ENCODE results near the gene WDCP.
"Not testable (repeated sequence)": the region's sequence is repeated elsewhere in the genome, so short reads cannot be mapped to it uniquely, and the experiment has no call there.

Gene WDCP, protein sequence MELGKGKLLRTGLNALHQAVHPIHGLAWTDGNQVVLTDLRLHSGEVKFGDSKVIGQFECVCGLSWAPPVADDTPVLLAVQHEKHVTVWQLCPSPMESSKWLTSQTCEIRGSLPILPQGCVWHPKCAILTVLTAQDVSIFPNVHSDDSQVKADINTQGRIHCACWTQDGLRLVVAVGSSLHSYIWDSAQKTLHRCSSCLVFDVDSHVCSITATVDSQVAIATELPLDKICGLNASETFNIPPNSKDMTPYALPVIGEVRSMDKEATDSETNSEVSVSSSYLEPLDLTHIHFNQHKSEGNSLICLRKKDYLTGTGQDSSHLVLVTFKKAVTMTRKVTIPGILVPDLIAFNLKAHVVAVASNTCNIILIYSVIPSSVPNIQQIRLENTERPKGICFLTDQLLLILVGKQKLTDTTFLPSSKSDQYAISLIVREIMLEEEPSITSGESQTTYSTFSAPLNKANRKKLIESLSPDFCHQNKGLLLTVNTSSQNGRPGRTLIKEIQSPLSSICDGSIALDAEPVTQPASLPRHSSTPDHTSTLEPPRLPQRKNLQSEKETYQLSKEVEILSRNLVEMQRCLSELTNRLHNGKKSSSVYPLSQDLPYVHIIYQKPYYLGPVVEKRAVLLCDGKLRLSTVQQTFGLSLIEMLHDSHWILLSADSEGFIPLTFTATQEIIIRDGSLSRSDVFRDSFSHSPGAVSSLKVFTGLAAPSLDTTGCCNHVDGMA

GRCh38 chr2:24046930-24047702 is at the start of gene WDCP:
WDCP (minus strand) TSS chr2:24047391; CDS start chr2:24039494, 7,897 bp downstream.
- DNase-seq (ENCODE audit: low spot score): peak; percentile 92

GRCh38 chr2:24095171-24095677 is 48.0 kb upstream of the WDCP start:
- not testable (repeated sequence) for DNase-seq (ENCODE audit: low spot score)

DNA sequence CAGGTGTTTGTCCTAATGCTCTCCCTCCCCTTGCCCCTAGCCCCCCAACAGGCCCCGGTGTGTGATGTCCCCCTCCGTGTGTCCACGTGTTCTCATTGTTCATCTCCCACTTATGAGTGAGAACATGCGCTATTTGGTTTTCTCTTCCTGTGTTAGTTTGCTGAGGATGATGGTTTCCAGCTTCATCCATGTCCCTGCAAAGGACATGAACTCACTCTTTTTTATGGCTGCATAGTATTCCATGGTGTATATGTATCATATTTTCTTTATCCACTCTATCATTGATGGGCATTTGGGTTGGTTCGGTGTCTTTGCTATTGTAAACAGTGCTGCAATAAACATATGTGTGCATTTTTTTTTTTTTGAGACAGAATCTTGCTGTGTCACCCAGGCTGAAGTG is 46.1 kb upstream of the WDCP start:
- DNase-seq (ENCODE audit: low spot score): not testable (repeated sequence)

- DNase-seq (ENCODE audit: low spot score): no peak
Observed at GRCh38 chr2:24088821-24089359, 41.7 kb upstream of the WDCP start.

GRCh38 chr2:24087032-24087431 is 39.8 kb upstream of the WDCP start:
- no peak for DNase-seq (ENCODE audit: low spot score)

GRCh38 chr2:24086241-24086640 is 39.0 kb upstream of the WDCP start:
- no peak for DNase-seq (ENCODE audit: low spot score)

GRCh38 chr2:24085200-24085489 is 38.0 kb upstream of the WDCP start:
- DNase-seq (ENCODE audit: low spot score): no peak

DNA sequence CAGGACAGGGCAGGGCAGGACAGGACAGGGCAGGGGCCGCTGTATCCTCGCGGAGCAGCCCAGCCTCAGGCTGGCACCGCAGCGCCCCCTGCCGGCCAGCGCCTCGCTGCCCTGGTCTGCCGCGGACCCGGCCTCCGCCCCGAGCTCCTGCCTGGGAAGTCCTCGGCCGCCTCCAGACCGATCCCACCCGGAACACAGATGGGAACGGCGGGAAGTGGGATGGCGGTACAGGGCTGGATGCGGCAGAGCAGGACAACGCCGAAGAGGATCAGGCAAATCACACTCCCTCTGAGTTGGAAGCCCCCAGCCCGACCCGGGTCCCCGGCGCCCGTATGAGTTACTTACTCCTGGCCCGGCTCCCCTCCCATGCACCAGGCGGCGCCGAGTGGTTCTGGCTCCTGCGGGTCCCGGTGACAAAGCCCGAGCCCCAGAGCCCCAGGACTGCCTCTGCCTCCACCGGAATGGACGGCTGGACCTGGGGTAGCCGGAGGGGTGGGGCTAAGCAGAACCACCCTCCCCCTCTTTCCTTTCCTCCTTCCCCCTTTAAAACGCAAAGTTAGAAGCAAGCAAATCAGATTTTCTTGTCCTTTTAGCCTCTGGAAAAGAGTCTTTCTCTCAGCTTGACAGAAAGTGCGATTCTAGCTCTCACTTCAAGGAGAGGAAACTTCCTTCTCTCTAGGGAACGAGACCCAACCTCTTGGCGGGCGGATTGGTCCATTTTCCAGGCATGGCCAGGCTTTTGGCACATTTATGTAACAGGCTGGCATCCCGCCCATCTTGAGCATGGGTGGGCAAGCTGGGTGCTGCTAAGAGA is 37.4 kb upstream of the WDCP start, which contains the start of gene TP53I3:
Gene TP53I3, minus strand, starts transcription at position 449 of the 814 bp plus-strand sequence. CDS start 508 bp downstream, outside the sequence.
- peak; percentile 87 for DNase-seq (ENCODE audit: low spot score)

DNA sequence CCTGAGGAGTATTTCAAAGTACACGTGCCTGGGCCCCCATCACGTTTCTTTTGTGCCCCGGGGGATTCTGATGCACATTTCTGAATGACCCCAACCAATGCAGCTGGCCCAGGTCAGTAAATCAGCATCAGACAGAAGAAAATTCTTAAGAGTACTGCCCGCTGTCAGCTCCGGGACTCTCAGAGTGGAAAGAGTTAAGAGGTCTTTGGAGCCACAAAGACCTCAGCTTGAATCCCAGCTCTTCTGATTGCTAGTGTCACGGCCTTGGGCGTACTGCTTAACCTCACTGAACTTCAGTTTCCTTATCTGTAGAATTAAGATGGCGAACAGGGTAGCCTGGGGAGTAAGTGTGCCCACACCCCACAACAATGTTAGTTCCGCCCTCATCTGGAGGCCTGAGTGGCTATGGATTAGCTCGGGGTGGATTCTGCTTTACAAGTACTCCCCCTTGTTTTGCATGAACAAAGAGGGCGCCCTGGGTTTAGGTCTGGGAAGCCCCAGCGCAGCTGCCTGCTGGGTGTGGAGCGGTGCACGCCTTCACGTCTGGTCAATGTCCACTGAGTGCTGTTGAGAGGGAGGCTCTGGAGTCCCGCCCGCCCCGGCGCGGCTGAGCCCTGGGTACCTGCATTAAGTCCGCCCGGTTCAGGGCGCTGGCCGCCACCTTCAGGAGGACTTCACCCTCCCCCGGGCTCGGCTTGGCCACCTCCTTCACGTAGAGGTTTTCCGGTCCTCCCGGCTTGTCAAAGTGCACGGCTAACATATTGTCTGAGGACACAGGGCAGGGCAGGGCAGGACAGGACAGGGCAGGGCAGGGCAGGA is 36.6 kb upstream of the WDCP start:
- peak; percentile 86 for DNase-seq (ENCODE audit: low spot score)

DNA sequence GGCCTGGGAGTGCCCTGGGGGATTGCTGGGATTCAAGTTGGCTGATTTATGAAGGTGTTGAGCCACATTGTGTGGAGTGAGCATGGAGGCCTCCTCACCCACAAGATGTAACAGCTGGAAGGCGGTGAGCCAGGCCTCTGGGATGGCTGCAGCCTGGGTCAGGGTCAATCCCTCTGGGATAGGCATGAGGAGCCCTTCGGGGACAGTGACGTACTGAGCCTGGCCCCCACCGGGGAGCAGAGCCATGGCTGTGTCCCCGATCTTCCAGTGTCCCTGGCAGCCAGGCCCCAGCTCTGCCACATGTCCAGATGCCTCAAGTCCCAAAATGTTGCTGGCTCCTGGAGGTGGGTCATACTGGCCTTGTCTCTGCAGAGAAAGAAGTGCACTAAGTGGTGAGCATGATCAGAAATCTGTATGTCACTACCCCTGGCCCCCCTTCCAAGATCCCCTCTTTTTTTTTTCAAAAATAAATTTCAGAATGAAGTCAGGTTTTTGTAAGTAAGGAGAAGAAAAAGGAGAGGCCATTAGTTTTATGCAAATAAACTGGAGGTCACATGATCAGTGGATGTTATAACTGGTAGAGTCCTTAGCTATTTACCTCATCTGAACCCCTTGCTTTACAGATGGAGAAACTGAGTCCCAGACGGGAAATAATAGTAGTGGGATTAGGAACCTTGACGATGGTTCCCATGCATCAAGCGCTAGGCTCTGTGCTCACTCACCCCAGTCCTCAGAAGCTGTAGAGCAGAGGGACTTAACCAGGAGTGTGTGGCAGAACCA is 35.8 kb upstream of the WDCP start:
- DNase-seq (ENCODE audit: low spot score): no peak

DNA sequence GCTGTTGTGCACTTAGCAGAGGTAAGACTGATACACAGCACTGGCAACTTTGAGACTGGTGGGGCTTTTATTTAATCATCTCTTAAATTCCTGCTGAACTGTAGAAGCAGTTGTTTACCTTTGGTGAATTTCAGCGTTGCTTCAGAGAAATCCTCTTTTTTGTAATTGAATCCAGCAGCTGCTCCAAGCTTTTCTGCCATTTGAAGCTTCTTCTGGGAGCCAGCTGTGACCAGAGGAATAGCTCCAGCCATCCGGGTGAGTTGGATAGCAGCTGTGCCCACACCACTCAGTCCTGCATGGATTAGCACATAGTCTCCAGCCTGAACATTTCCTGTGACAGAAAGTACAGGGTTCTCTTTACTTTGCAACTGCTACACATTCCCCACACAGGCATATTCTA is 33.5 kb upstream of the WDCP start:
- DNase-seq (ENCODE audit: low spot score): no peak

DNA sequence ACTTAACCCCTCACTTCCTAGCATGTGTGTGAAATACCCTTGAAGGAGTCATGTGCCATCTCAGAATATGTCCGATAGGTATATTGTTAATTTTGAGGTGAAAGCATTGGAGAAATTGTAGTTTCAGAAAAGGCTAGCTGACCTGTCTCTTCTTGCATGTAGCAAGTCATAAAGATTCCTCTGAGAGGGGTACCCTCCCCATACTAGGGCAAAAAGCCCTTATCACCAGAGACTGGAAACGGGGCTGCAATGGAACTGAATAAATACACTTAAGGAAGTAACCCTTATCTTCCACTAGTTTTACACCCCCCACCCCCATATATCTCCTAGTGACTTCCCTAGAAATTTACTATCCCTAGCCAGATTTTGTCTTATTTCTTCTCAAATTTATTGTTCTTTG is 30.7 kb upstream of the WDCP start:
- no peak for DNase-seq (ENCODE audit: low spot score)

GRCh38 chr2:24077535-24077877 is 30.3 kb upstream of the WDCP start:
- DNase-seq (ENCODE audit: low spot score): no peak

- DNase-seq (ENCODE audit: low spot score): peak; percentile 15
Observed at GRCh38 chr2:24076849-24077534, 29.8 kb upstream of the WDCP start.

GRCh38 chr2:24075915-24076848 is 29.0 kb upstream of the WDCP start, which contains the start of gene SF3B6:
SF3B6 (minus strand) TSS chr2:24076326; CDS start chr2:24076229, 97 bp downstream.
- DNase-seq (ENCODE audit: low spot score): peak; percentile 94

GRCh38 chr2:24075259-24075658 is 28.1 kb upstream of the WDCP start:
- DNase-seq (ENCODE audit: low spot score): no peak

DNA sequence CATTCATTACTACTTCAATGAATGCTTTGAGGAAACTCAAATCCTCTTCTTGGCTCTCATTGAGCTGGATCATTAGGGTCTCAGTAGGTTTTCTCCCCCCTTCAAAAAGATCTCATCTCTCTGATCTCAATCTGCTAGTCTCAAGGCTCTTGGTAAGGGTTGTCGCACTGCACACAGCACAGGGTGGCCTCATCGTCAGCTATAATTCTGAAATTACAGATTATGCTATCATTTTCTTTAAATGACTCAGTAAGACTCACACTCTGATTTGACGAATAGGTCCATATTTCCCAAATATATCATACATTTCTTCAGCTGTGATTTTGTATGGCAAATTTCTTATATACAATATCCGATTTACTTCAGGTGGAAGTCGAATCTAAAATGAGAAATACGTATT is 26.6 kb upstream of the WDCP start:
- DNase-seq (ENCODE audit: low spot score): no peak

GRCh38 chr2:24072259-24072658 is 25.1 kb upstream of the WDCP start:
- no peak for DNase-seq (ENCODE audit: low spot score)

Data from germinal center (tissue), 1 donor.